GM23338 (cell line): ENCODE data around the gene TMEM74B. TPM values are rescaled to one million over a fixed set of nuclear protein-coding genes. Genes with fewer than 3 reads are reported as not detected.

Experiments
- ATAC-seq: fragments of 200-7000 bp; cut with Tn5 transposase; 3 replicates; pipeline ENCODE4 v1.9.1; 2020
- DNase-seq: peaks from one replicate; pipeline ENCODE4 v3.0.0-alpha.2; 2015; ENCODE audit warnings: low spot score
- H2AFZ ChIP-seq: fragments of 200-600 bp; sonication (generic); 2 replicates; pipeline ENCODE4 v1.8.0; 2016; ENCODE audit warnings: antibody characterized with exemption, mild to moderate bottlenecking, moderate library complexity
- H3F3A ChIP-seq: fragments of 200-600 bp; sonication (generic); replicated peaks from 2 replicates; pipeline ENCODE4 v1.8.0; 2017; ENCODE audit warnings: antibody characterized with exemption, mixed run types, low read depth
- H3K27ac ChIP-seq: fragments of 200-600 bp; sonication (generic); 2 replicates; pipeline ENCODE4 v1.6.1; 2016; ENCODE audit warnings: low read depth
- H3K27me3 ChIP-seq: fragments of 200-600 bp; sonication (generic); 2 replicates; pipeline ENCODE4 v1.8.0; 2016; ENCODE audit warnings: mild to moderate bottlenecking, mixed run types, moderate library complexity; ENCODE audit not compliant: insufficient read depth
- H3K36me3 ChIP-seq: fragments of 200-600 bp; sonication (generic); 2 replicates; pipeline ENCODE4 v1.8.0; 2016; ENCODE audit warnings: mild to moderate bottlenecking; ENCODE audit not compliant: insufficient read depth
- H3K4me1 ChIP-seq: fragments of 200-600 bp; sonication (generic); 2 replicates; pipeline ENCODE4 v1.8.0; 2016; ENCODE audit warnings: mild to moderate bottlenecking, moderate library complexity; ENCODE audit not compliant: insufficient read depth
- H3K4me2 ChIP-seq: fragments of 200-600 bp; sonication (generic); 2 replicates; pipeline ENCODE4 v1.7.1; 2017; ENCODE audit warnings: mixed run types
- H3K4me3 ChIP-seq: fragments of 200-600 bp; sonication (generic); 2 replicates; pipeline ENCODE4 v1.6.1; 2016; ENCODE audit warnings: mixed run types
- H3K79me2 ChIP-seq: fragments of 200-600 bp; sonication (generic); replicated peaks from 2 replicates; pipeline ENCODE4 v1.8.0; 2017; ENCODE audit warnings: mild to moderate bottlenecking; ENCODE audit not compliant: insufficient read depth
- H3K9me2 ChIP-seq: fragments of 200-600 bp; sonication (generic); 2 replicates; pipeline ENCODE4 v1.8.0; 2017; ENCODE audit not compliant: insufficient read depth
- H4K20me1 ChIP-seq: fragments of 200-600 bp; sonication (generic); replicated peaks from 2 replicates; pipeline ENCODE4 v1.8.0; 2017; ENCODE audit warnings: mild to moderate bottlenecking; ENCODE audit not compliant: insufficient read depth
- H3K27ac Mint-ChIP-seq: 2 replicates; pipeline ENCODE4 v1.8.0; 2020; ENCODE audit warnings: inconsistent platforms, mild to moderate bottlenecking, moderate library complexity, mixed read lengths
- H3K27me3 Mint-ChIP-seq: 3 replicates; pipeline ENCODE4 v1.8.0; 2022; ENCODE audit warnings: low read depth, mild to moderate bottlenecking, moderate library complexity, mixed read lengths, inconsistent platforms; ENCODE audit not compliant: insufficient read depth, poor library complexity
- H3K36me3 Mint-ChIP-seq: 3 replicates; pipeline ENCODE4 v1.8.0; 2021; ENCODE audit warnings: low read depth, mild to moderate bottlenecking, inconsistent platforms, moderate library complexity, mixed read lengths
- H3K4me1 Mint-ChIP-seq: 3 replicates; pipeline ENCODE4 v1.8.0; 2020; ENCODE audit warnings: mild to moderate bottlenecking, inconsistent platforms, mixed read lengths
- H3K4me3 Mint-ChIP-seq: 3 replicates; pipeline ENCODE4 v1.8.0; 2021; ENCODE audit warnings: moderate library complexity, mild to moderate bottlenecking, inconsistent platforms, mixed read lengths
- H3K9me3 Mint-ChIP-seq: 3 replicates; pipeline ENCODE4 v1.8.0; 2020; ENCODE audit warnings: moderate library complexity, mild to moderate bottlenecking, inconsistent platforms, mixed read lengths
- EZH2phosphoT487 ChIP-seq: fragments of 200-600 bp; sonication (generic); IDR thresholded peaks from one replicate; pipeline ENCODE4 v1.8.1; 2018; ENCODE audit warnings: antibody characterized with exemption; ENCODE audit not compliant: unreplicated experiment
- JUNB ChIP-seq: IDR thresholded peaks from one replicate; pipeline ENCODE4 v1.6.1; 2016; ENCODE audit warnings: antibody characterized with exemption; ENCODE audit not compliant: unreplicated experiment
- NANOG ChIP-seq: IDR thresholded peaks from 2 replicates; pipeline ENCODE4 v1.6.1; 2016; ENCODE audit warnings: antibody characterized with exemption, borderline replicate concordance
- POLR2AphosphoS5 ChIP-seq: IDR thresholded peaks from 2 replicates; pipeline ENCODE4 v1.6.1; 2016; ENCODE audit warnings: antibody characterized with exemption, low read depth
- STAT1 ChIP-seq: IDR thresholded peaks from one replicate; pipeline ENCODE4 v1.6.1; 2016; ENCODE audit warnings: antibody characterized with exemption; ENCODE audit not compliant: unreplicated experiment
- ZNF114 ChIP-seq: fragments of 250-450 bp; sonication (Bioruptor Pico); IDR thresholded peaks from 2 replicates; pipeline ENCODE4 v1.5.0; 2020; ENCODE audit warnings: mild to moderate bottlenecking, moderate library complexity
- ZNF331 ChIP-seq: fragments of 250-450 bp; sonication (Bioruptor Pico); IDR thresholded peaks from 2 replicates; pipeline ENCODE4 v1.5.0; 2020; ENCODE audit warnings: low read depth, mild to moderate bottlenecking, moderate library complexity
- polyA plus RNA-seq: library from polyadenylated mRNA; unstranded; fragments of >200 nt; fragmentation: Nextera tagmentation; extraction: Ambion mirVana; gene quantifications from 2 replicates; pipeline ENCODE4 v1.2.1, GENCODE V29; 2016
- total RNA-seq: library from RNA; depleted of rRNA; stranded (reverse); fragments of >200 nt; shearing (Covaris generic); gene quantifications from 2 replicates; pipeline ENCODE4 v1.2.3, GENCODE V29; 2014
- TF ChIP-seq, protein P1 (sequence below): fragments of 250-450 bp; sonication (Bioruptor Pico); IDR thresholded peaks from 2 replicates; pipeline ENCODE4 v1.5.0; 2020; ENCODE audit warnings: mild to moderate bottlenecking, moderate library complexity
- TF ChIP-seq, protein P2 (sequence below), 2 experiments: fragments of 200-600 bp in 1 of 2; sonication (generic) in 1 of 2; conservative IDR thresholded peaks; 2 replicates each; pipeline versions ENCODE4 v1.5.1 to v1.6.1; 2016 to 2017; ENCODE audit warnings: antibody characterized with exemption in 2 of 2, low read depth in 2 of 2, mild to moderate bottlenecking in 2 of 2, moderate library complexity in 1 of 2
- TF ChIP-seq, protein P3 (sequence below): IDR thresholded peaks from 2 replicates; pipeline ENCODE4 v1.6.1; 2016; ENCODE audit warnings: antibody characterized with exemption

The TMEM74B gene
- total and polyA plus RNA-seq, 2 experiments from 2014 or later = 1.0 to 4.8 TPM

DNA sequence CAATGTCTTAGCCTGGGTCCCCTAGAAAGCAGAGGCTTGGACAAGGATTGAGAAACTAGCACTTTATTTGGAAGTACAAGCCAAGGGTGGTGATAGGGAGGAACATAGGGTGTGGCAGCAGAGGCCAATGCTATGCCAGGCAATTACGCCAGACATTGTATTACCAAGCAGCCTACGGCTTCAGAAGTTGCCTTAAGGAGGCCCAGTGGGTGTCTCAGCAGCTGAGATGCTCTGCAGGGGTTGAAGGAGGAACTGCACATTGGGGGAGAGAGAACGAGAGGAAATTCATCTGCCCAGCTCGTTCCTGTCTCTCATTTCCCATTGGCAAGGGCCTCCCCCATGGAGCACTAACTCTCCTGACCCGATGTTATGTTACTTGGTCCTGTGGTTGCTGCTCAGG, 19.3 kb upstream of the TMEM74B start:
- H3K4me2 ChIP-seq = no peak overlapping the region
- DNase-seq (no peak), ATAC-seq (no peak)
- no peaks in the 10 kb centered on the region for H3K79me2 ChIP-seq
- peaks cover 3% of the 10 kb centered on the region for H3K27me3 Mint-ChIP-seq
- no peak overlapping the region for H3K27ac ChIP-seq
- TF ChIP-seq STAT1 = no peak
- no peak for TF ChIP-seq ZNF114 (CRISPR knock-in tag)
- TF ChIP-seq NANOG = no peak
- no peak for TF ChIP-seq EZH2phosphoT487
- TF ChIP-seq POLR2AphosphoS5 = no peak
- TF ChIP-seq, protein P1, sequence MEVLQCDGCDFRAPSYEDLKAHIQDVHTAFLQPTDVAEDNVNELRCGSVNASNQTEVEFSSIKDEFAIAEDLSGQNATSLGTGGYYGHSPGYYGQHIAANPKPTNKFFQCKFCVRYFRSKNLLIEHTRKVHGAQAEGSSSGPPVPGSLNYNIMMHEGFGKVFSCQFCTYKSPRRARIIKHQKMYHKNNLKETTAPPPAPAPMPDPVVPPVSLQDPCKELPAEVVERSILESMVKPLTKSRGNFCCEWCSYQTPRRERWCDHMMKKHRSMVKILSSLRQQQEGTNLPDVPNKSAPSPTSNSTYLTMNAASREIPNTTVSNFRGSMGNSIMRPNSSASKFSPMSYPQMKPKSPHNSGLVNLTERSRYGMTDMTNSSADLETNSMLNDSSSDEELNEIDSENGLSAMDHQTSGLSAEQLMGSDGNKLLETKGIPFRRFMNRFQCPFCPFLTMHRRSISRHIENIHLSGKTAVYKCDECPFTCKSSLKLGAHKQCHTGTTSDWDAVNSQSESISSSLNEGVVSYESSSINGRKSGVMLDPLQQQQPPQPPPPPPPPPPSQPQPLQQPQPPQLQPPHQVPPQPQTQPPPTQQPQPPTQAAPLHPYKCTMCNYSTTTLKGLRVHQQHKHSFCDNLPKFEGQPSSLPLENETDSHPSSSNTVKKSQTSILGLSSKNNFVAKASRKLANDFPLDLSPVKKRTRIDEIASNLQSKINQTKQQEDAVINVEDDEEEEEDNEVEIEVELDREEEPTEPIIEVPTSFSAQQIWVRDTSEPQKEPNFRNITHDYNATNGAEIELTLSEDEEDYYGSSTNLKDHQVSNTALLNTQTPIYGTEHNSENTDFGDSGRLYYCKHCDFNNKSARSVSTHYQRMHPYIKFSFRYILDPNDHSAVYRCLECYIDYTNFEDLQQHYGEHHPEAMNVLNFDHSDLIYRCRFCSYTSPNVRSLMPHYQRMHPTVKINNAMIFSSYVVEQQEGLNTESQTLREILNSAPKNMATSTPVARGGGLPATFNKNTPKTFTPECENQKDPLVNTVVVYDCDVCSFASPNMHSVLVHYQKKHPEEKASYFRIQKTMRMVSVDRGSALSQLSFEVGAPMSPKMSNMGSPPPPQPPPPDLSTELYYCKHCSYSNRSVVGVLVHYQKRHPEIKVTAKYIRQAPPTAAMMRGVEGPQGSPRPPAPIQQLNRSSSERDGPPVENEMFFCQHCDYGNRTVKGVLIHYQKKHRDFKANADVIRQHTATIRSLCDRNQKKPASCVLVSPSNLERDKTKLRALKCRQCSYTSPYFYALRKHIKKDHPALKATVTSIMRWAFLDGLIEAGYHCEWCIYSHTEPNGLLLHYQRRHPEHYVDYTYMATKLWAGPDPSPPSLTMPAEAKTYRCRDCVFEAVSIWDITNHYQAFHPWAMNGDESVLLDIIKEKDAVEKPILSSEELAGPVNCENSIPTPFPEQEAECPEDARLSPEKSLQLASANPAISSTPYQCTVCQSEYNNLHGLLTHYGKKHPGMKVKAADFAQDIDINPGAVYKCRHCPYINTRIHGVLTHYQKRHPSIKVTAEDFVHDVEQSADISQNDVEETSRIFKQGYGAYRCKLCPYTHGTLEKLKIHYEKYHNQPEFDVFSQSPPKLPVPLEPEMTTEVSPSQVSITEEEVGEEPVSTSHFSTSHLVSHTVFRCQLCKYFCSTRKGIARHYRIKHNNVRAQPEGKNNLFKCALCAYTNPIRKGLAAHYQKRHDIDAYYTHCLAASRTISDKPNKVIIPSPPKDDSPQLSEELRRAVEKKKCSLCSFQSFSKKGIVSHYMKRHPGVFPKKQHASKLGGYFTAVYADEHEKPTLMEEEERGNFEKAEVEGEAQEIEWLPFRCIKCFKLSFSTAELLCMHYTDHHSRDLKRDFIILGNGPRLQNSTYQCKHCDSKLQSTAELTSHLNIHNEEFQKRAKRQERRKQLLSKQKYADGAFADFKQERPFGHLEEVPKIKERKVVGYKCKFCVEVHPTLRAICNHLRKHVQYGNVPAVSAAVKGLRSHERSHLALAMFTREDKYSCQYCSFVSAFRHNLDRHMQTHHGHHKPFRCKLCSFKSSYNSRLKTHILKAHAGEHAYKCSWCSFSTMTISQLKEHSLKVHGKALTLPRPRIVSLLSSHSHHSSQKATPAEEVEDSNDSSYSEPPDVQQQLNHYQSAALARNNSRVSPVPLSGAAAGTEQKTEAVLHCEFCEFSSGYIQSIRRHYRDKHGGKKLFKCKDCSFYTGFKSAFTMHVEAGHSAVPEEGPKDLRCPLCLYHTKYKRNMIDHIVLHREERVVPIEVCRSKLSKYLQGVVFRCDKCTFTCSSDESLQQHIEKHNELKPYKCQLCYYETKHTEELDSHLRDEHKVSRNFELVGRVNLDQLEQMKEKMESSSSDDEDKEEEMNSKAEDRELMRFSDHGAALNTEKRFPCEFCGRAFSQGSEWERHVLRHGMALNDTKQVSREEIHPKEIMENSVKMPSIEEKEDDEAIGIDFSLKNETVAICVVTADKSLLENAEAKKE (CRISPR knock-in tag) = no peak
- H3F3A ChIP-seq = no peaks in the 10 kb centered on the region
- no peaks in the 10 kb centered on the region for H3K27me3 ChIP-seq
- H3K4me3 Mint-ChIP-seq = no peak overlapping the region
- no peaks in the 10 kb centered on the region for H3K9me2 ChIP-seq
- no peaks in the 10 kb centered on the region; the same call in 1 of the 2 replicates for H4K20me1 ChIP-seq
- no peaks in the 10 kb centered on the region for H3K4me1 ChIP-seq
- no peak overlapping the region for H3K27ac Mint-ChIP-seq
- no peaks in the 10 kb centered on the region for H3K36me3 ChIP-seq
- no peak overlapping the region for H2AFZ ChIP-seq
- no peak overlapping the region for H3K4me3 ChIP-seq
- H3K4me1 Mint-ChIP-seq = no peaks in the 10 kb centered on the region
- no peaks in the 10 kb centered on the region for H3K36me3 Mint-ChIP-seq
- no peaks in the 10 kb centered on the region for H3K9me3 Mint-ChIP-seq

DNA sequence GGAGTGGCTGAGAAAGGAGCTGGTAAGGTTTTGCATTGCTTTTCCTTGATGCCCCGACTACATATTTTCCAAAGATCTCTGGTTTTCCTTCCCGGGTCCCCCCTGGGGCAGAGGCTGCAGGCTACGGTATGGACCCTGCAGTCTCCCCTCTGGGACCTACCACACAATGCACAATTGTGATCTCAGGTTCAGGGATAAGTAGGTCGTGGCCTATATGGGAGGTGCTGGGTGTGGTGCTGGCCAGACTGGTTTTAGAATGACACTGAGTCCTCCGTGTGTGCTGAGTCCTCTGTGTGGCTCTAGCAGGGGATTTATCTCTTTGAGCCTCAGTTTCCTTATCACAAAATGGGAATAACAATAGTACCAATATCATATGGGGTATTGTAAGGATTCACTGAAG, 18.8 kb upstream of the TMEM74B start:
- H3K27ac ChIP-seq = no peak overlapping the region
- no peak overlapping the region for H3K27ac Mint-ChIP-seq
- no peaks in the 10 kb centered on the region for H3K79me2 ChIP-seq
- no peaks in the 10 kb centered on the region for H3K27me3 ChIP-seq
- ATAC-seq (no peak; the same call in 2 of the 3 replicates), DNase-seq (no peak)
- H3K27me3 Mint-ChIP-seq = peaks cover 3% of the 10 kb centered on the region
- no peaks in the 10 kb centered on the region; the same call in 1 of the 2 replicates for H4K20me1 ChIP-seq
- H3K4me1 Mint-ChIP-seq = no peaks in the 10 kb centered on the region
- no peak overlapping the region for H3K4me3 Mint-ChIP-seq
- no peaks in the 10 kb centered on the region for H3F3A ChIP-seq
- H3K4me1 ChIP-seq = no peaks in the 10 kb centered on the region
- no peaks in the 10 kb centered on the region for H3K36me3 ChIP-seq
- H2AFZ ChIP-seq = no peak overlapping the region
- no peak overlapping the region for H3K4me3 ChIP-seq
- no peaks in the 10 kb centered on the region for H3K9me3 Mint-ChIP-seq
- no peaks in the 10 kb centered on the region for H3K9me2 ChIP-seq
- H3K4me2 ChIP-seq = no peak overlapping the region
- no peaks in the 10 kb centered on the region for H3K36me3 Mint-ChIP-seq
- TF ChIP-seq NANOG = no peak
- no peak for TF ChIP-seq POLR2AphosphoS5
- TF ChIP-seq, protein P2, sequence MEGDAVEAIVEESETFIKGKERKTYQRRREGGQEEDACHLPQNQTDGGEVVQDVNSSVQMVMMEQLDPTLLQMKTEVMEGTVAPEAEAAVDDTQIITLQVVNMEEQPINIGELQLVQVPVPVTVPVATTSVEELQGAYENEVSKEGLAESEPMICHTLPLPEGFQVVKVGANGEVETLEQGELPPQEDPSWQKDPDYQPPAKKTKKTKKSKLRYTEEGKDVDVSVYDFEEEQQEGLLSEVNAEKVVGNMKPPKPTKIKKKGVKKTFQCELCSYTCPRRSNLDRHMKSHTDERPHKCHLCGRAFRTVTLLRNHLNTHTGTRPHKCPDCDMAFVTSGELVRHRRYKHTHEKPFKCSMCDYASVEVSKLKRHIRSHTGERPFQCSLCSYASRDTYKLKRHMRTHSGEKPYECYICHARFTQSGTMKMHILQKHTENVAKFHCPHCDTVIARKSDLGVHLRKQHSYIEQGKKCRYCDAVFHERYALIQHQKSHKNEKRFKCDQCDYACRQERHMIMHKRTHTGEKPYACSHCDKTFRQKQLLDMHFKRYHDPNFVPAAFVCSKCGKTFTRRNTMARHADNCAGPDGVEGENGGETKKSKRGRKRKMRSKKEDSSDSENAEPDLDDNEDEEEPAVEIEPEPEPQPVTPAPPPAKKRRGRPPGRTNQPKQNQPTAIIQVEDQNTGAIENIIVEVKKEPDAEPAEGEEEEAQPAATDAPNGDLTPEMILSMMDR (conservative IDR thresholded peaks at IDR 0.05; ENCODE audit: low read depth in 2 of 2) = no peak
- no peak for TF ChIP-seq ZNF114 (CRISPR knock-in tag)
- TF ChIP-seq ZNF331 = no peak
- no peak for TF ChIP-seq STAT1
- TF ChIP-seq JUNB = no peak
- TF ChIP-seq, protein P3, sequence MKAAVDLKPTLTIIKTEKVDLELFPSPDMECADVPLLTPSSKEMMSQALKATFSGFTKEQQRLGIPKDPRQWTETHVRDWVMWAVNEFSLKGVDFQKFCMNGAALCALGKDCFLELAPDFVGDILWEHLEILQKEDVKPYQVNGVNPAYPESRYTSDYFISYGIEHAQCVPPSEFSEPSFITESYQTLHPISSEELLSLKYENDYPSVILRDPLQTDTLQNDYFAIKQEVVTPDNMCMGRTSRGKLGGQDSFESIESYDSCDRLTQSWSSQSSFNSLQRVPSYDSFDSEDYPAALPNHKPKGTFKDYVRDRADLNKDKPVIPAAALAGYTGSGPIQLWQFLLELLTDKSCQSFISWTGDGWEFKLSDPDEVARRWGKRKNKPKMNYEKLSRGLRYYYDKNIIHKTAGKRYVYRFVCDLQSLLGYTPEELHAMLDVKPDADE = no peak
